Measurements from ENCODE around the gene CYP2W1. TPM values are rescaled to one million over a fixed set of nuclear protein-coding genes. Genes with fewer than 3 reads are reported as not detected.
"Not testable (repeated sequence)": the region's sequence is repeated elsewhere in the genome, so short reads cannot be mapped to it uniquely, and the experiment has no call there.

CYP2W1 gene
- total RNA-seq, 4 donors from 2014 or later: 11.7 to 31.6 (median 19.3) TPM

GRCh38 chr7:997404-998395, 14.7 kb downstream of the CYP2W1 start:
- TF ChIP-seq POLR2A (IDR thresholded peaks at IDR 0.05): no peak
- TF ChIP-seq, protein P1, sequence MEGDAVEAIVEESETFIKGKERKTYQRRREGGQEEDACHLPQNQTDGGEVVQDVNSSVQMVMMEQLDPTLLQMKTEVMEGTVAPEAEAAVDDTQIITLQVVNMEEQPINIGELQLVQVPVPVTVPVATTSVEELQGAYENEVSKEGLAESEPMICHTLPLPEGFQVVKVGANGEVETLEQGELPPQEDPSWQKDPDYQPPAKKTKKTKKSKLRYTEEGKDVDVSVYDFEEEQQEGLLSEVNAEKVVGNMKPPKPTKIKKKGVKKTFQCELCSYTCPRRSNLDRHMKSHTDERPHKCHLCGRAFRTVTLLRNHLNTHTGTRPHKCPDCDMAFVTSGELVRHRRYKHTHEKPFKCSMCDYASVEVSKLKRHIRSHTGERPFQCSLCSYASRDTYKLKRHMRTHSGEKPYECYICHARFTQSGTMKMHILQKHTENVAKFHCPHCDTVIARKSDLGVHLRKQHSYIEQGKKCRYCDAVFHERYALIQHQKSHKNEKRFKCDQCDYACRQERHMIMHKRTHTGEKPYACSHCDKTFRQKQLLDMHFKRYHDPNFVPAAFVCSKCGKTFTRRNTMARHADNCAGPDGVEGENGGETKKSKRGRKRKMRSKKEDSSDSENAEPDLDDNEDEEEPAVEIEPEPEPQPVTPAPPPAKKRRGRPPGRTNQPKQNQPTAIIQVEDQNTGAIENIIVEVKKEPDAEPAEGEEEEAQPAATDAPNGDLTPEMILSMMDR (IDR thresholded peaks at IDR 0.05): no peak
- no peak for DNase-seq (ENCODE audit: low spot score in 2 of 2)
- intact Hi-C loops (cut with DNase I; ENCODE audit: low total_unique reads): loop anchor here (10.0 kb wide), 1 partner anchor 147 kb away; no protein-coding TSS in a partner anchor
- no peak overlapping the region for H3K4me3 ChIP-seq (ENCODE audit: low read depth, poor library complexity, severe bottlenecking)
- 70 to 72% methylated on average over 29 to 45 of the region's 45 CpGs for WGBS, 2 donors

DNA sequence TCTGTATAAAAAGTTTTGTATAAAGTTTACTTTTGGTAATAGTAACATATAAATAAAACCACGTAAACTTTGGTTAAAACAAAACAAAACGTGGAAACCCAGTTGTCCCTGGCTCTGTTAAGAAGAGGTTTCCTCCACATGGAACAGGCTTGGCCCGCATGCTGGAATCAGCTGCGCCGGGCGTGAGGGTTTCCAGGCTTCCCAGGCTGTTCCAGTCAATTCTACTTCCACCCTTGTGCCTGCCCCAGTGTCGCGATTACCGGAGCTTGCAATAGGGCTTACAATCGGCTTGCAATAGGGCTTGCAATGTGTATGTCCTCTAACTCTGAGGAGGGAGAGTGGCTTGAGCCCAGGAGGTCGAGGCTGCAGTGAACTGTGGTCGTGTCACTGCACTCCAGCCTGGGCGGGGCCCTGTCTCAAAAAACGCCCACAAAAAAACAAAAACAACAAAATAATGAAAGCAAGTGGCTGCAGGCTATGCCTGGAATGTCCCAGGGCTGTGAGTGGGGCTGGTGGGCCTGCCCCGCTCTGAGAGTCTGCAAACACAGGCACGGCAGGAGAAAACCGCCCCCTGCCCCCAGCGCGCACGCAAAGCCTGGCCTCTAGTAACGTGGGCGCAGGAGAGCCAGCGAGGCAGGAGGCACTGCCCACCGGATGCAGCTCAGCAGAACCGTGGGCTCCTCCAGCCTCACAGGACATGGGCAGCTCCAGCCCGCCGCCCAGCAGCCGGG, 16.3 kb downstream of the CYP2W1 start:
- intact Hi-C loops (cut with DNase I; ENCODE audit: low total_unique reads): loop anchor here (10.0 kb wide), 1 partner anchor 145 kb away; no protein-coding TSS in a partner anchor
- WGBS, 2 donors: 77 to 85% methylated on average over 28 of the region's 28 CpGs
- TF ChIP-seq, protein P1 (IDR thresholded peaks at IDR 0.05): no peak
- TF ChIP-seq POLR2A (IDR thresholded peaks at IDR 0.05): no peak
- DNase-seq (ENCODE audit: low spot score in 2 of 2): no peak
- H3K4me3 ChIP-seq (ENCODE audit: low read depth, poor library complexity, severe bottlenecking): no peak overlapping the region

GRCh38 chr7:999941-1000935, 17.3 kb downstream of the CYP2W1 start:
- no peak for DNase-seq (ENCODE audit: low spot score in 2 of 2)
- TF ChIP-seq, protein P1 (IDR thresholded peaks at IDR 0.05): no peak
- no peak for TF ChIP-seq POLR2A (IDR thresholded peaks at IDR 0.05)
- intact Hi-C loops (cut with DNase I; ENCODE audit: low total_unique reads): loop anchor here (10.0 kb wide), 1 partner anchor 145 kb away; no protein-coding TSS in a partner anchor
- 85 to 86% methylated on average over 37 to 39 of the region's 52 CpGs for WGBS, 2 donors
- H3K4me3 ChIP-seq (ENCODE audit: low read depth, poor library complexity, severe bottlenecking): no peak overlapping the region

DNA sequence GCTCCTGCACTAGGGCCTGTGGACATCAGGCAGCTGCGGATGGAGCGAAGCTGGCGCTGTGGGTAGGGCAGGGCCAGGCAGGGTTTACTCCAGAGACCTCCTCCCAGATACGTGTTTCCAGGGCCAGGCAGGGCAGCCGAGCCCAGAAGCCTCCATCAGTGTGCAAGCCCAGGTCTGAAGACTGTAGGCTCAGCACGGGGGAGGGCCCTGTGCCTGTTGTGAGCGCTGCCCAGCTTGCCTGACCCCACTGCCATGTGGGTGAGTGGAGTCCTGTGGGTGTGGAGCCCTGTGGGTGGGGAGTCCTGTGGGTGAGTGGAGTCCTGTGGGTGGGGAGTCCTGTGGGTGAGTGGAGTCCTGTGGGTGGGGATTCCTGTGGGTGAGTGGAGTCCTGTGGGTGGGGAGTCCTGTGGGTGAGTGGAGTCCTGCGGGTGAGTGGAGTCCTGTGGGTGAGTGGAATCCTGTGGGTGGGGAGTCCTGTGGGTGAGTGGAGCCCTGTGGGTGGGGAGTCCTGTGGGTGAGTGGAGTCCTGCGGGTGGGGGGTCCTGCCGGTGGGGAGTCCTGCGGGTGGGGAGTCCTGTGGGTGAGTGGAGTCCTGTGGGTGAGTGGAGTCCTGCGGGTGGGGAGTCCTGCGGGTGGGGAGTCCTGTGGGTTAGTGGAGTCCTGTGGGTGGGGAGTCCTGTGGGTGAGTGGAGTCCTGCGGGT, 18.2 kb downstream of the CYP2W1 start:
- H3K4me3 ChIP-seq (ENCODE audit: low read depth, poor library complexity, severe bottlenecking); intact Hi-C loops (cut with DNase I; ENCODE audit: low total_unique reads); DNase-seq (ENCODE audit: low spot score in 2 of 2): not testable (repeated sequence)
- WGBS, 2 donors: 85 to 87% methylated on average over 10 to 11 of the region's 14 CpGs

GRCh38 chr7:1002026-1002425, 19.0 kb downstream of the CYP2W1 start:
- WGBS, 2 donors: 84 to 92% methylated on average over 4 of the region's 4 CpGs
- DNase-seq (ENCODE audit: low spot score in 2 of 2); intact Hi-C loops (cut with DNase I; ENCODE audit: low total_unique reads); H3K4me3 ChIP-seq (ENCODE audit: low read depth, poor library complexity, severe bottlenecking): not testable (repeated sequence)

DNA sequence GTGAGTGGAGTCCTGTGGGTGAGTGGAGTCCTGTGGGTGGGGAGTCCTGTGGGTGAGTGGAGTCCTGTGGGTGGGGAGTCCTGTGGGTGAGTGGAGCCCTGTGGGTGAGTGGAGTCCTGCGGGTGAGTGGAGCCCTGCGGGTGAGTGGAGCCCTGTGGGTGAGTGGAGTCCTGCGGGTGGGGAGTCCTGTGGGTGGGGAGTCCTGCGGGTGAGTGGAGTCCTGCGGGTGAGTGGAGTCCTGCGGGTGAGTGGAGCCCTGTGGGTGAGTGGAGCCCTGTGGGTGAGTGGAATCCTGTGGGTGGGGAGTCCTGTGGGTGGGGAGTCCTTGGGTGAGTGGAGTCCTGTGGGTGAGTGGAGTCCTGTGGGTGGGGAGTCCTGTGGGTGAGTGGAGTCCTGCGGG, 19.5 kb downstream of the CYP2W1 start:
- intact Hi-C loops (cut with DNase I; ENCODE audit: low total_unique reads); DNase-seq (ENCODE audit: low spot score in 2 of 2); H3K4me3 ChIP-seq (ENCODE audit: low read depth, poor library complexity, severe bottlenecking): not testable (repeated sequence)
- 78 to 94% methylated on average over 3 to 6 of the region's 7 CpGs for WGBS, 2 donors
